Measurements from ENCODE around the gene ZNF148. TPM values are rescaled to one million over a fixed set of nuclear protein-coding genes. Genes with fewer than 3 reads are reported as not detected.

Gene ZNF148
- total RNA-seq, 1 donor = 40.1 TPM

GRCh38 chr3:125206934-125207333, 168.2 kb downstream of the ZNF148 start:
- TF ChIP-seq CTCF (IDR thresholded peaks at IDR 0.05; ENCODE audit: insufficient read depth, low read length) = no peak
- no peak overlapping the region for H3K4me3 ChIP-seq (ENCODE audit: low read depth, low read length)

GRCh38 chr3:125203731-125204130, 171.4 kb downstream of the ZNF148 start:
- H3K4me3 ChIP-seq (ENCODE audit: low read depth, low read length) = no peak overlapping the region
- no peak for DNase-seq (ENCODE audit: low read depth)
- no peak for TF ChIP-seq CTCF (IDR thresholded peaks at IDR 0.05; ENCODE audit: insufficient read depth, low read length)

More at GRCh38 chr3:125206934-125207333, 168.2 kb downstream of the ZNF148 start:
- no peak for DNase-seq (ENCODE audit: low read depth)

- H3K4me3 ChIP-seq (ENCODE audit: low read depth, low read length) = no peak overlapping the region
- no peak for TF ChIP-seq CTCF (IDR thresholded peaks at IDR 0.05; ENCODE audit: insufficient read depth, low read length)
- DNase-seq (ENCODE audit: low read depth) = no peak
Measured at GRCh38 chr3:125202197-125202596, 172.9 kb downstream of the ZNF148 start.

GRCh38 chr3:125200731-125201139, 174.4 kb downstream of the ZNF148 start:
- no peak for DNase-seq (ENCODE audit: low read depth)
- H3K4me3 ChIP-seq (ENCODE audit: low read depth, low read length) = no peak overlapping the region
- TF ChIP-seq CTCF (IDR thresholded peaks at IDR 0.05; ENCODE audit: insufficient read depth, low read length) = no peak

GRCh38 chr3:125194849-125195601, 180.1 kb downstream of the ZNF148 start:
- peak; percentile 0 for TF ChIP-seq CTCF (IDR thresholded peaks at IDR 0.05; ENCODE audit: insufficient read depth, low read length)
- no peak overlapping the region for H3K4me3 ChIP-seq (ENCODE audit: low read depth, low read length)
- DNase-seq (ENCODE audit: low read depth) = peak; percentile 68

GRCh38 chr3:125194061-125194848, 180.9 kb downstream of the ZNF148 start:
- no peak for DNase-seq (ENCODE audit: low read depth)
- TF ChIP-seq CTCF (IDR thresholded peaks at IDR 0.05; ENCODE audit: insufficient read depth, low read length) = no peak
- H3K4me3 ChIP-seq (ENCODE audit: low read depth, low read length) = no peak overlapping the region

Data from fibroblast of the aortic adventitia (primary cell).